K562 (cell line): ENCODE data around the gene SGSH. TPM values are rescaled to one million over a fixed set of nuclear protein-coding genes. Genes with fewer than 3 reads are reported as not detected.

Source experiments
- ATAC-seq: fragments of 200-7000 bp; cut with Tn5 transposase; 3 replicates; pipeline ENCODE4 v1.9.1; 2020; ENCODE audit warnings: moderate library complexity
- BruUV-seq: library from RNA; stranded (reverse); fragments of 400-500 nt; replicated peaks from 2 replicates; lab custom pipeline; 2021; lab: Mats Ljungman, UMichigan
- CTCF ChIA-PET: fragments of 300-600 bp; formaldehyde crosslinking; extraction: SDS; loops from one replicate; lab custom pipeline; 2021; ENCODE audit warnings: low intra/inter-chr PET ratio; lab: Yijun Ruan, JAX
- POLR2A ChIA-PET: fragments of 300-600, 350-650 bp; sonication (Branson Sonifier 250); formaldehyde crosslinking; extraction: SDS; loops from one replicate; lab custom pipeline; 2021; ENCODE audit warnings: antibody characterized with exemption, inconsistent platforms; lab: Yijun Ruan, JAX
- DNase-seq, 4 experiments: peaks; one replicate each; pipeline versions ENCODE4 v3.0.0 to v3.0.0-alpha.2; 2011 to 2018; ENCODE audit warnings: low spot score in 3 of 4, mixed read lengths in 3 of 4; ENCODE audit errors: extremely low read depth in 1 of 4
- FAIRE-seq: peaks from 2 replicates; lab custom pipeline; 2011; peaks lifted over from hg19 to GRCh38; lab: Jason Lieb, UNC
- H2AFZ ChIP-seq: 2 replicates; pipeline ENCODE4 v1.6.0; 2011; ENCODE audit warnings: low read depth, low read length, control low read depth, inconsistent platforms
- H3K27ac ChIP-seq: fragments of 200-600 bp; 3 replicates; pipeline ENCODE4 v1.8.0; 2011; ENCODE audit warnings: low read depth, mild to moderate bottlenecking, control low read depth, inconsistent platforms, low read length, moderate library complexity, mixed read lengths; ENCODE audit errors: extremely low read depth
- H3K27me3 ChIP-seq, 2 experiments: fragments of 300-600 bp in 1 of 2; 2 replicates in 1 of 2; 3 replicates in 1 of 2; pipeline versions ENCODE4 v1.6.0 to v1.8.0; 2011; ENCODE audit warnings: inconsistent platforms in 2 of 2, low read length in 2 of 2, mild to moderate bottlenecking in 1 of 2, mixed read lengths in 1 of 2, moderate library complexity in 1 of 2; ENCODE audit not compliant: control insufficient read depth in 2 of 2, insufficient read depth in 2 of 2
- H3K36me3 ChIP-seq: fragments of 300-600 bp; 3 replicates; pipeline ENCODE4 v1.8.0; 2011; ENCODE audit warnings: mild to moderate bottlenecking, low read length, inconsistent platforms; ENCODE audit not compliant: control insufficient read depth, insufficient read depth
- H3K4me1 ChIP-seq, 2 experiments: fragments of 200-600 bp in 1 of 2; replicated peaks in 1 of 2; 2 replicates in 1 of 2; 3 replicates in 1 of 2; pipeline versions ENCODE4 v1.5.1 to v1.8.0; 2011; ENCODE audit warnings: inconsistent platforms in 2 of 2, low read length in 2 of 2, mild to moderate bottlenecking in 1 of 2, mixed read lengths in 1 of 2, moderate library complexity in 1 of 2; ENCODE audit not compliant: control insufficient read depth in 2 of 2, insufficient read depth in 2 of 2
- H3K4me2 ChIP-seq: 2 replicates; pipeline ENCODE4 v1.6.1; 2011; ENCODE audit warnings: low read length, control low read depth, inconsistent platforms, mixed read lengths; ENCODE audit not compliant: insufficient read depth
- H3K4me3 ChIP-seq: fragments of 200-600 bp; sonication (generic), shearing (Covaris generic); 2 replicates; pipeline ENCODE4 v1.5.1; 2016; ENCODE audit warnings: control low read depth, inconsistent platforms
- H3K79me2 ChIP-seq: fragments of 200-600 bp; 3 replicates; pipeline ENCODE4 v1.8.0; 2011; ENCODE audit warnings: low read length, inconsistent platforms; ENCODE audit not compliant: control insufficient read depth, insufficient read depth
- H3K9ac ChIP-seq, 2 experiments: 2 replicates each; pipeline versions ENCODE4 v1.6.0 to v1.6.1; 2011; ENCODE audit warnings: low read depth in 2 of 2, low read length in 2 of 2, control low read depth in 1 of 2, inconsistent platforms in 1 of 2, mild to moderate bottlenecking in 1 of 2, mixed read lengths in 1 of 2; ENCODE audit not compliant: insufficient read depth in 1 of 2
- H3K9me1 ChIP-seq: one replicate; pipeline ENCODE4 v1.6.0; 2011; ENCODE audit warnings: inconsistent platforms, mild to moderate bottlenecking, low read length, moderate library complexity; ENCODE audit not compliant: control insufficient read depth, insufficient read depth
- H3K9me3 ChIP-seq: replicated peaks from 2 replicates; pipeline ENCODE4 v1.5.1; 2011; ENCODE audit warnings: low read depth, low read length, inconsistent platforms; ENCODE audit not compliant: control insufficient read depth, insufficient read depth
- H4K20me1 ChIP-seq: replicated peaks from 2 replicates; pipeline ENCODE4 v1.6.1; 2011; ENCODE audit warnings: low read length, inconsistent platforms, mixed read lengths; ENCODE audit not compliant: control insufficient read depth, insufficient read depth
- AFF1 ChIP-seq, 2 experiments: fragments of 450-650 bp; IDR thresholded peaks; 2 replicates each; pipeline ENCODE4 v1.6.1; 2018; ENCODE audit warnings: mild to moderate bottlenecking in 2 of 2, low read depth in 1 of 2; ENCODE audit not compliant: partially characterized antibody in 2 of 2
- BDP1 ChIP-seq: IDR thresholded peaks from 3 replicates; pipeline ENCODE4 v1.6.1; 2011; ENCODE audit not compliant: insufficient read length, insufficient read depth
- DPF2 ChIP-seq: fragments of 450-650 bp; IDR thresholded peaks from 2 replicates; pipeline ENCODE4 v1.6.1; 2016
- HMGXB4 ChIP-seq: sonication (generic); formaldehyde crosslinking; IDR thresholded peaks from 2 replicates; pipeline ENCODE4 v1.8.1; 2023; ENCODE audit warnings: mild to moderate bottlenecking, missing genetic modification reagents
- SRF ChIP-seq, 2 experiments: fragments of 250-450, 450-650 bp in 1 of 2; sonication (Bioruptor Pico) in 1 of 2; sonication (generic) in 1 of 2; formaldehyde crosslinking; IDR thresholded peaks; 2 replicates each; pipeline versions ENCODE4 v1.5.0 to v1.5.1; 2020 to 2022; ENCODE audit warnings: mild to moderate bottlenecking in 1 of 2, missing genetic modification reagents in 1 of 2
- ZNF143 ChIP-seq: sonication (generic); formaldehyde crosslinking; IDR thresholded peaks from 2 replicates; pipeline ENCODE4 v1.9.0; 2022; ENCODE audit warnings: mild to moderate bottlenecking, missing genetic modification reagents
- ZNF174 ChIP-seq: fragments of 250-450 bp; sonication (Bioruptor Pico); IDR thresholded peaks from 2 replicates; pipeline ENCODE4 v1.4.0; 2020; ENCODE audit warnings: mild to moderate bottlenecking
- ZSCAN29 ChIP-seq: fragments of 450-650 bp; IDR thresholded peaks from 2 replicates; pipeline ENCODE4 v1.6.1; 2017
- WGBS: fragments of 100-300 bp; shearing (Covaris generic); methylation state at CpG from one replicate; pipeline ENCODE4 v1.1.6; 2016; ENCODE audit warnings: low coverage, mixed read lengths; ENCODE audit not compliant: insufficient coverage; ENCODE audit errors: missing lambda C conversion rate; 5-methylcytosine and 5-hydroxymethylcytosine counted together
- in situ Hi-C: fragments of 300-500 bp; cut with MboI; formaldehyde crosslinking; loops from 4 replicates; pipeline ENCODE4 v1.15.0; 2018; ENCODE audit warnings: inconsistent platforms, mixed read lengths
- intact Hi-C: fragments of 100-400 bp; cut with micrococcal nuclease; formaldehyde crosslinking; loops from 2 replicates; pipeline ENCODE4 v1.14.2; 2022
- polyA plus RNA-seq, 8 experiments: library from polyadenylated mRNA; depleted of rRNA in 4 of 8; stranded (reverse) in 5 of 8; unstranded in 3 of 8; fragments of >200 nt; fragmentation: Nextera tagmentation in 2 of 8; fragmentation: Illumina TruSeq in 1 of 8; extraction: Ambion mirVana in 2 of 8; extraction: Trizol in 1 of 8; gene quantifications; 2 replicates each; pipeline versions ENCODE4 v1.2.1 to v1.2.3, GENCODE V29; 2011 to 2014; ENCODE audit warnings: inconsistent platforms in 1 of 8, missing spikeins in 1 of 8
- total RNA-seq, 7 experiments: library from RNA; depleted of rRNA in 6 of 7; stranded (reverse); fragments of >200 nt in 6 of 7; fragmentation: Illumina TruSeq in 2 of 7; extraction: Trizol in 2 of 7; gene quantifications; 2 replicates each; pipeline versions ENCODE4 v1.2.1 to v1.2.3, GENCODE V29; 2011 to 2021; ENCODE audit warnings: low replicate concordance in 1 of 7

Gene SGSH
- total and polyA plus RNA-seq, 9 of the 15 experiments (the other 6 are each of a cell fraction or from before 2014, with no cell fraction given): 0.25 to 15.7 (median 4.9) TPM

GRCh38 chr17:80166446-80166845, 53.7 kb downstream of the SGSH start:
- Histone ChIP-seq H3K4me2 (no peak overlapping the region), H4K20me1 (no peaks in the 10 kb centered on the region), H3K9me3 (no peaks in the 10 kb centered on the region), H3K9ac (peak overlapping the region in 1 of 2 experiments; percentile 74; a peak in 1 of 4 replicates), H3K27me3 (peaks cover 22 to 48% of the 10 kb centered on the region in 2 experiments), H3K79me2 (no peaks in the 10 kb centered on the region), H3K4me3 (no peak overlapping the region), H2AFZ (no peak overlapping the region), H3K9me1 (no peaks in the 10 kb centered on the region), H3K36me3 (no peaks in the 10 kb centered on the region), H3K4me1 (peaks cover 0 to 3% of the 10 kb centered on the region in 2 experiments; a peak in 2 of 5 replicates), H3K27ac (no peak overlapping the region)
- no peak for FAIRE-seq
- BruUV-seq: no TSS peak
- ChIA-PET POLR2A (interaction anchor here (0.6 to 1.2 kb wide), 3 partner anchors 22 to 1932 kb away, joined by 3 to 4 read pairs (median 4); no protein-coding TSS in a partner anchor), CTCF (no interaction called here)
- in situ Hi-C loops: no loop called here
- intact Hi-C loops: no loop called here
- 17% methylated on average over 6 of the region's 6 CpGs for WGBS
- ATAC-seq: peak; percentile 31; the same call in 1 of the 3 replicates
- no peak for DNase-seq
- TF ChIP-seq BDP1 (no peak), ZNF143 (no peak), ZNF174 (no peak), SRF (CRISPR knock-in tag; IDR thresholded peaks at IDR 0.05) (no peak), DPF2 (no peak), HMGXB4 (CRISPR knock-in tag) (no peak), ZSCAN29 (no peak), AFF1 (IDR thresholded peaks at IDR 0.05; ENCODE audit: low read depth in 1 of 2, partially characterized antibody in 2 of 2) (no peak)
- TF ChIP-seq, all 486 proteins: peak for 0
